ENCODE results near the gene SMPD3. TPM values are rescaled to one million over a fixed set of nuclear protein-coding genes. Genes with fewer than 3 reads are reported as not detected.

SMPD3 gene
- total RNA-seq, 1 experiment from 2014 or later, result 1.3 TPM

DNA sequence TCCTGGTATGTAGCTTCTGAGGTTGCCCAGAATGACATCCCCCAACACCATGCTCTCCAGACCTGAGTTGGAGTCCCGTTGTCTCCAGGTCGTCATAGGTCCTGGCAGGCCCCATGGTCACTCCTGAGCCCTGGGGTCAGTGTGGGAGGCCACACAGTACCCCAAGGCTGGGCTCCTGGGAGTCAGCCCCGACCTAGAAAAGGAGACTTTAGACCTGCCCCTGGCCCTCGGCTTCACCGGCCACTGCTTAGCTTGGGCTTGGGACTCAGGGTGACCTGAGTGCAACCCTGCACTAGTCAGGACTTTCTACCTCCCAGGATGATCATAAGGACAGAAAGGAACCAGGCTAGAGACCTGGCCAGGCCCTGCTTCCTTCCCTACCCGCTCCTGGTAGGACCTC, 71.7 kb downstream of the SMPD3 start:
- Histone ChIP-seq H3K4me1 (replicated peaks) (no peaks in the 10 kb centered on the region), H3K27ac (no peak overlapping the region), H3K36me3 (no peaks in the 10 kb centered on the region), H3K9me3 (replicated peaks) (no peaks in the 10 kb centered on the region), H3K4me3 (no peak overlapping the region), H3K27me3 (replicated peaks) (no peaks in the 10 kb centered on the region)
- no peak for DNase-seq (ENCODE audit: low read depth in 1 of 2, low spot score in 2 of 2)

- DNase-seq (ENCODE audit: low read depth in 1 of 2, low spot score in 2 of 2), result no peak
- Histone ChIP-seq H3K36me3 (no peaks in the 10 kb centered on the region), H3K4me3 (no peak overlapping the region), H3K9me3 (replicated peaks) (no peaks in the 10 kb centered on the region), H3K27ac (no peak overlapping the region), H3K27me3 (replicated peaks) (no peaks in the 10 kb centered on the region), H3K4me1 (replicated peaks) (no peaks in the 10 kb centered on the region)
Observed at GRCh38 chr16:68375801-68376536, 72.3 kb downstream of the SMPD3 start.

- Histone ChIP-seq H3K27ac (no peak overlapping the region), H3K27me3 (replicated peaks) (no peaks in the 10 kb centered on the region), H3K9me3 (replicated peaks) (no peaks in the 10 kb centered on the region), H3K4me3 (no peak overlapping the region), H3K4me1 (replicated peaks) (no peaks in the 10 kb centered on the region), H3K36me3 (no peaks in the 10 kb centered on the region)
- DNase-seq (ENCODE audit: low read depth in 1 of 2, low spot score in 2 of 2), result no peak
Observed at GRCh38 chr16:68374961-68375660, 73.2 kb downstream of the SMPD3 start.

GRCh38 chr16:68374246-68374805, 74.0 kb downstream of the SMPD3 start:
- DNase-seq (ENCODE audit: low read depth in 1 of 2, low spot score in 2 of 2), result no peak
- no peaks in the 10 kb centered on the region for H3K9me3 ChIP-seq (replicated peaks)
- H3K27ac ChIP-seq, result no peak overlapping the region
- no peaks in the 10 kb centered on the region for H3K4me1 ChIP-seq (replicated peaks)
- no peaks in the 10 kb centered on the region for H3K36me3 ChIP-seq
- no peak overlapping the region for H3K4me3 ChIP-seq
- H3K27me3 ChIP-seq (replicated peaks), result no peaks in the 10 kb centered on the region

DNA sequence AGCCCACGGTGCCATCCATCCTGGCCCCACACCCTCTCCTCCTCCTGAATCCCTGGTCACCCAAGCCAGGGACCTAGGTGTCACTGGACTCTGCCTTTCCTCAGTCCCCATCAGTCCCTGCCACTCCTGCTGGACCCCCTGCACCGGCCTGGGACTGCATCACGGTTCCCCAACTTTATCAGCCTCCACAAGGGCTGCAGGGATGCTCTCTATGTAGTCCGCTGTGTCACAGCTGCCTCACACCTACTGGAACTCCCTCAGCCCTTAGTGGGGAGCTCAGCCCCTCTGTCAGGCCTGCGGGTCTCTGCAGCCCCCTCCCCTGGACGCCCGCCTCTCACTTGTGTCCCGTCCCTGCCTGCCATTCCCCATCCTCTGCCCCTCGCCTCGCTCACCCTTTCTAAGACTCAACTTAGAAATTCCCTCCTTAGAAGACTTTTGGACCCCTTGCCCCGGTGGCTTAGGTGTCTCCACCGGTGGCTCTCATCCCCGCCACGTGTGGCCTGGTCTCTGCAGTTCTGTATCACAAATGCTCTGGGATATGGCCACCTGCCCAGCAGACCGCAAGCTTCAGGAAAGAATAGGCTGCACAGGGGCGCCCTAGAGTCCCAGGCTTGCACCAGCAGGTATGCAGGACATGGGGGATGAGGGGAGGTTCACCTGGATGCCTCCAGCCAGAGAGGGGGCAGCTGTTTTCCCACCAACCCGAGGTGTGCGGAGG, 74.6 kb downstream of the SMPD3 start:
- no peak for DNase-seq (ENCODE audit: low read depth in 1 of 2, low spot score in 2 of 2)
- Histone ChIP-seq H3K27me3 (replicated peaks) (no peaks in the 10 kb centered on the region), H3K4me1 (replicated peaks) (no peaks in the 10 kb centered on the region), H3K36me3 (no peaks in the 10 kb centered on the region), H3K9me3 (replicated peaks) (no peaks in the 10 kb centered on the region), H3K27ac (no peak overlapping the region), H3K4me3 (no peak overlapping the region)

DNA sequence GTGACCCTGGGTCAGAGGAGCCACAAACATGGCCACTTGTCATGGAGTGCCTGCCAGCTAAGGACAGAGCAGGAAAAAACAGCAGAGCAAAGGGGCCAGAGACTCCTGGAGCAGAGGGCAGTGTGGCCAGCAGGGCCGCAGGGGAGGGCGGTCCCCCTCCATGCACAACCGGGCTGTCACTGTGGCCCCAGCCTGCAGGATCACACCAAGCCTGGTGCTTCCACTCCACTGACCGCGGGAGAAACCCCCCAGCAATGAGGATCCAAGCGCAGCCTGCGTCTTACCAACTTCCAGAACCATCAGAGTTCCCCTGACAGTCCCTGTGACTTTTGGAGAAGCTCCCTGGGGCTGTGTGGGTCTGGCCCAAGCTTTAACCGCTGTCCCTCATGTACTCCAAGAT, 75.5 kb downstream of the SMPD3 start:
- Histone ChIP-seq H3K9me3 (replicated peaks) (no peaks in the 10 kb centered on the region), H3K4me3 (no peak overlapping the region), H3K27ac (no peak overlapping the region), H3K4me1 (replicated peaks) (no peaks in the 10 kb centered on the region), H3K36me3 (no peaks in the 10 kb centered on the region), H3K27me3 (replicated peaks) (no peaks in the 10 kb centered on the region)
- DNase-seq (ENCODE audit: low read depth in 1 of 2, low spot score in 2 of 2), result no peak

GRCh38 chr16:68372381-68372720, 76.0 kb downstream of the SMPD3 start:
- Histone ChIP-seq H3K36me3 (no peaks in the 10 kb centered on the region), H3K27me3 (replicated peaks) (no peaks in the 10 kb centered on the region), H3K4me3 (no peak overlapping the region), H3K9me3 (replicated peaks) (no peaks in the 10 kb centered on the region), H3K27ac (no peak overlapping the region), H3K4me1 (replicated peaks) (no peaks in the 10 kb centered on the region)
- DNase-seq (ENCODE audit: low read depth in 1 of 2, low spot score in 2 of 2), result no peak

GRCh38 chr16:68371706-68372380, 76.5 kb downstream of the SMPD3 start:
- DNase-seq (ENCODE audit: low read depth in 1 of 2, low spot score in 2 of 2), result no peak
- no peaks in the 10 kb centered on the region for H3K27me3 ChIP-seq (replicated peaks)
- no peak overlapping the region for H3K4me3 ChIP-seq
- no peaks in the 10 kb centered on the region for H3K4me1 ChIP-seq (replicated peaks)
- H3K9me3 ChIP-seq (replicated peaks), result no peaks in the 10 kb centered on the region
- H3K27ac ChIP-seq, result no peak overlapping the region
- H3K36me3 ChIP-seq, result no peaks in the 10 kb centered on the region

DNA sequence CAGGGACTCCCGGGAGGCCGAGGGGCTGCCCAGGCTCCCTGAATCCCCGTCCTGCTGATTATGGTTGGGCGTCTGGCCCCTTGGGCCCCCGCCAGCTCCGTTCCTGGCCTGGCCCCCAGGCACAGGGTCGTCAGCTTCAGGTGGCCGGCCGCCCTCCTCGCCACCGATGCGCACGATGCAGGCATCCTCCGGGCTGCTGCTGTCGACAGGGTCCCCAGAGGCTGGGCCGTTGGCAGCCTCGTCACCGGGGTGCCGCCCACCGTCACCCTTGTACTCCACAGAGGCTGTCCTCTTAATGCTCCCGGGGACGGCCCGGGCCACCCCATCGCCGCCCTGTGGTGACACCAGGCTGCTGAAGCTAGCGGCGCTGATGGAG, 77.0 kb downstream of the SMPD3 start:
- Histone ChIP-seq H3K9me3 (replicated peaks) (no peaks in the 10 kb centered on the region), H3K27ac (no peak overlapping the region), H3K4me1 (replicated peaks) (no peaks in the 10 kb centered on the region), H3K4me3 (no peak overlapping the region), H3K36me3 (no peaks in the 10 kb centered on the region), H3K27me3 (replicated peaks) (no peaks in the 10 kb centered on the region)
- DNase-seq (ENCODE audit: low read depth in 1 of 2, low spot score in 2 of 2), result no peak

- Histone ChIP-seq H3K27me3 (replicated peaks) (no peaks in the 10 kb centered on the region), H3K9me3 (replicated peaks) (no peaks in the 10 kb centered on the region), H3K27ac (no peak overlapping the region), H3K36me3 (no peaks in the 10 kb centered on the region), H3K4me3 (no peak overlapping the region), H3K4me1 (replicated peaks) (no peaks in the 10 kb centered on the region)
- no peak for DNase-seq (ENCODE audit: low read depth in 1 of 2, low spot score in 2 of 2)
Observed at GRCh38 chr16:68370581-68371275, 77.6 kb downstream of the SMPD3 start.

- no peaks in the 10 kb centered on the region for H3K9me3 ChIP-seq (replicated peaks)
- no peaks in the 10 kb centered on the region for H3K27me3 ChIP-seq (replicated peaks)
- no peak for DNase-seq (ENCODE audit: low read depth in 1 of 2, low spot score in 2 of 2)
- H3K4me3 ChIP-seq, result no peak overlapping the region
- no peaks in the 10 kb centered on the region for H3K4me1 ChIP-seq (replicated peaks)
- H3K36me3 ChIP-seq, result no peaks in the 10 kb centered on the region
- no peak overlapping the region for H3K27ac ChIP-seq
Observed at GRCh38 chr16:68369697-68370580, 78.4 kb downstream of the SMPD3 start.

GRCh38 chr16:68369168-68369567, 79.1 kb downstream of the SMPD3 start:
- Histone ChIP-seq H3K36me3 (no peaks in the 10 kb centered on the region), H3K27ac (no peak overlapping the region), H3K4me3 (no peak overlapping the region), H3K27me3 (replicated peaks) (no peaks in the 10 kb centered on the region), H3K9me3 (replicated peaks) (no peaks in the 10 kb centered on the region), H3K4me1 (replicated peaks) (no peaks in the 10 kb centered on the region)
- no peak for DNase-seq (ENCODE audit: low read depth in 1 of 2, low spot score in 2 of 2)
